ENCODE measurements around the gene SEC22B.
"Not testable (repeated sequence)": the region's sequence is repeated elsewhere in the genome, so short reads cannot be mapped to it uniquely, and the experiment has no call there.

DNA sequence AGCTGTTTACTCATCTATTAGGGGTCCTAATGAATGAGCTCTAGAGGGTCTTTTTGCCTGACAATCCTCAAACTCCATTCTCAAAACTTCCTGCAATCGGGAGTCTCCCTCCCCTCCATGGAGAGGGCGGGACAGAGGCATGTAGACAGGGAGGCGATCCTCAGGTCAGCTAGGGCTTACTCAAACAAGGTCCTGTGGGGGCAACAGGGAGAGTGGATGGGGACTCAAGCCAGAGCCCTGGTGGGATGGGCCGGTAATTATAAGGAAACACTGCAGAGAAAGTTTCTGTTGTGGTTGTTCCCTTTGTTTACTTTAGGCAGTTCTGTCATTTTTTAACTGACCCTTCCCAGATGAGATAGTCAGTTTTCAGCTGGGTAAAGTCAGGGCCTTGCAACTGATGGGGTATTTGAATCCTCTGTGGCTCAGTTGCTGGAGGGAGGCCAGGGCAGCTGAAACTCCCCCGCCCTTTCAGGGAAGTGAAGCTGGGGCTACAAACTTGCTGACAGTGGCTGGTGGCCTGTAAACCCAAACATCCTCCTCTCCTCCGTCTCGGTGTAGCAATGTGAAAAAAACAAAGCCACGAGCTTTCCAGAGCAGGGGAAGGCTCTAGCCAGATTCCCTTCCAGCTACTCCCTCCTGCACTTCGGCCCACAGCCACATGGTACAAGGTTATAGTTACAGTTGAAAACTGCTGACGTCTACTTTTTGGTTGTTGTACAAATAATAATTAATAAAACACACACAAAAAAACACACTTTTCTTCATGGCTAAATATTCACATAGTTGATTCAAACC, 44.5 kb downstream of the SEC22B start:
- TF ChIP-seq, protein P1, sequence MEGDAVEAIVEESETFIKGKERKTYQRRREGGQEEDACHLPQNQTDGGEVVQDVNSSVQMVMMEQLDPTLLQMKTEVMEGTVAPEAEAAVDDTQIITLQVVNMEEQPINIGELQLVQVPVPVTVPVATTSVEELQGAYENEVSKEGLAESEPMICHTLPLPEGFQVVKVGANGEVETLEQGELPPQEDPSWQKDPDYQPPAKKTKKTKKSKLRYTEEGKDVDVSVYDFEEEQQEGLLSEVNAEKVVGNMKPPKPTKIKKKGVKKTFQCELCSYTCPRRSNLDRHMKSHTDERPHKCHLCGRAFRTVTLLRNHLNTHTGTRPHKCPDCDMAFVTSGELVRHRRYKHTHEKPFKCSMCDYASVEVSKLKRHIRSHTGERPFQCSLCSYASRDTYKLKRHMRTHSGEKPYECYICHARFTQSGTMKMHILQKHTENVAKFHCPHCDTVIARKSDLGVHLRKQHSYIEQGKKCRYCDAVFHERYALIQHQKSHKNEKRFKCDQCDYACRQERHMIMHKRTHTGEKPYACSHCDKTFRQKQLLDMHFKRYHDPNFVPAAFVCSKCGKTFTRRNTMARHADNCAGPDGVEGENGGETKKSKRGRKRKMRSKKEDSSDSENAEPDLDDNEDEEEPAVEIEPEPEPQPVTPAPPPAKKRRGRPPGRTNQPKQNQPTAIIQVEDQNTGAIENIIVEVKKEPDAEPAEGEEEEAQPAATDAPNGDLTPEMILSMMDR (IDR thresholded peaks at IDR 0.05; ENCODE audit: borderline replicate concordance, extremely low read depth, low read length, poor library complexity, severe bottlenecking) = not testable (repeated sequence)
- TF ChIP-seq EZH2 (IDR thresholded peaks at IDR 0.05; ENCODE audit: borderline replicate concordance, low read depth, low read length, severe bottlenecking) = not testable (repeated sequence)
